ENCODE results near the gene ELMO1.

ELMO1 gene

GRCh38 chr7:36928718-36929117 lies 519.9 kb downstream of the ELMO1 start:
- no peak for DNase-seq

GRCh38 chr7:36928311-36928710 lies 520.4 kb downstream of the ELMO1 start:
- DNase-seq, result no peak

DNA sequence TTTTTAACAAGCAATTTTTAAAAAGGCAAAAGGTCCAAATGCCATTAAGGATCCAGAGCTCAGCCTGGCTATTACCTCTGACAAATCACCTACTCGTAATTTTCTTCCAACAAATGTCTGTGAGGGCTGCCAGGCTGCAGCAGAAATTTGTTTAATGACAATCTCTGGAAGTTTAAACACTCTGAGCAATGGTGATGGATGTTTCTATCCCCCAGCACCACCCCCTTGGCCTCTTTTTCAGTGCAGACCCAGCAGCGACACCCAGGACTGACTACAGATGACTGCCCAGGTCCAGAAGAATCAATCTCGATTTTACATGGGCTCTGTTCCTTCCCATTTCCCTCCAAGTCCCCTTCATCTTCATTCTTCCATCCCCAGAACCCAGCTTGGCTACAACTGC lies 523.0 kb downstream of the ELMO1 start:
- DNase-seq, result no peak

DNA sequence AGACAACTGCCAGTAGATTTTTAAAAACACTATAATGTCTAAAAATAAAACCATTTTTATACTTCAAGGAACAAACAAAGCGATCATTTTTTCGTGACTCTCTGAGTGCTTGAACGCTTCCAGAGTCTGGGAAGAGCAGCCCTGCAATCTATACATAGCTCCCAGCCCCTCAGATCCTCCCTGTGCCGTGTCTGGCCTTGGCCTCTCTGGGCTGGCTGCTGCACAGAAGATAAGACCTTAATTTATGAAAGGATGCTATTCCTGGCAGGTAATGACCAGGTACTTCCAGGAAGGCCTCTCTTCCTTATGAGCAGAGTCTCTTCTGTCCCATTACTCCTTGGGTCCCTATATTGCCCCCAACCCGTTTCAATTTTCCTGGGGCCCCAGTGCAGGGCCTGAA lies 523.5 kb downstream of the ELMO1 start:
- no peak for DNase-seq

- DNase-seq, result no peak
Measured at GRCh38 chr7:36923943-36924436, 524.7 kb downstream of the ELMO1 start.

- DNase-seq, result no peak
Measured at GRCh38 chr7:36923185-36923584, 525.5 kb downstream of the ELMO1 start.

DNA sequence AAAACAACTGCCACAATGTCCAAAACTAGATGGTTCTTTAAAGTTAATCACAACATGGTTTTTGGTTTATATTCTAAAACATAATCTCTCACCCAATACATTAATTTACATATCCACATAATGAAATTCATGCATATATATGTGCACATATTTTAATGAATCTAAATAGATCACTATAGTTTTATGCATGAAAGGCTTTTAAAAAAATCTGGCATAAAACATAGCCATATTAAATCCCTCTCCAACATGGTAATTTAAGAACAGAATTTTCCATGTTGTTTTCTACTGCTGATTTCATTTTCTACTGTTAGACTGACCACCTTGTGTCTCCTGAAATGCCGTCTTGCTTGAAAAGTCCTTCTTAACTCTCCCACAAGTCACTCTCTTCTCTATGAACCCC lies 528.2 kb downstream of the ELMO1 start:
- no peak for DNase-seq

GRCh38 chr7:36919738-36920137 lies 528.9 kb downstream of the ELMO1 start:
- DNase-seq, result no peak

DNA sequence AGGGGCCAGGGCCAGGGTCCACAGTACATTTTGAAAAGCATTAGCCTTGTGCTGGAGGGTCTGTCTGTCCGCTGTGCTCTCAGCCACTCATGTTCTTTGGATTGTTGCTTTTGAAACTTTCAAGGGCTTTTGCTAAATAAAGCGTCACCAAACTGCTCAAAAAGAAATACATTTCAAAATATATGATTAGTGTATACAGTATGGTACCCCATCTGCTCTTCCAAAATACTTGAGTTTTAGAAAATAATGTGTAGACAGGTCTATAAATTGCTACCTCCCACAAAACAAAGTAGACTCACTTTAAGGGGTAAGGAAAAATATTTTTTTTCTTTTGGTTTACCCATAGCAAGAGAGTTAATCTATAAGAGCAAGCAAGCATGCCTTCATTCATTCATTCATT lies 530.1 kb downstream of the ELMO1 start:
- no peak for DNase-seq

GRCh38 chr7:36916619-36917018 lies 532.0 kb downstream of the ELMO1 start:
- no peak for DNase-seq

DNA sequence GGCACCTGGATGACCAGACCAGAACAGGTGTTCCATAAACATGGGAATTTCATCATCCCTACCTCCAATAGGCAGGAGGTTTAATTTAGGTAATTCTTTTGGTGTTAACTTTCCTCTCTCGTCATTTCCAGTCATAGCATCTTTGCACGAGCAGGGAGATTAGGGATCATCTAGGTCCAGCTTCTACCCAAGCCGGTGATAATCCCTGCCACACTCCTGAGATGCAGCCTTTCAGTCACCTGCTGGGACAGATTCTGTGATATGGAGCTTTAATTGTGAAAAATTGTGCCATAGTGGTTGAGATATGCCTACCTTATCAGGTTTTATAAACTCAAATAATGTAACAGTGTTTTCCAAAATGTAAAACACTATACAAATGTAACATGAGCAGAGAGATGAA lies 532.5 kb downstream of the ELMO1 start:
- no peak for DNase-seq

- DNase-seq, result no peak
Measured at GRCh38 chr7:36911788-36912187, 536.9 kb downstream of the ELMO1 start.

DNA sequence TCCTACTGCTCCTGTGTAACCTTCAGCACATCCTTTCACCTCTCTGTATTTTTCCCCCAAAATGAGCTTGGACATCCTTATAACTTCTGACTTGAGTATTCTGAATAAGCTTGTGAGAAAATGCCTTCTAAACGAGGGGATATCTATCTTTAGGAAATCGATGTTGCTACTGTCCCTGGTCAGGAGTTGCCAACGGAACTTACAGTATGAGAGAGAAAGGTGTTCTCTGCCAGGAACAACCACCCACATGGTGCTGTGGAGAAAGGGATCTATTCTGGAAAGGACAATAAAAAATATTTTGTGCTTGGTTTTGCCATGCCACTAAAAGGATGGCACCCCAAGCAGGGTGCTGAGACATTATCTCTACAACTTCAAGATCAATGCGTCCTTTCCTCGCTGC lies 537.8 kb downstream of the ELMO1 start:
- DNase-seq, result no peak

- DNase-seq, result no peak
Measured at GRCh38 chr7:36910401-36910800, 538.3 kb downstream of the ELMO1 start.

GRCh38 chr7:36906956-36907635 lies 541.6 kb downstream of the ELMO1 start:
- DNase-seq, result no peak

DNA sequence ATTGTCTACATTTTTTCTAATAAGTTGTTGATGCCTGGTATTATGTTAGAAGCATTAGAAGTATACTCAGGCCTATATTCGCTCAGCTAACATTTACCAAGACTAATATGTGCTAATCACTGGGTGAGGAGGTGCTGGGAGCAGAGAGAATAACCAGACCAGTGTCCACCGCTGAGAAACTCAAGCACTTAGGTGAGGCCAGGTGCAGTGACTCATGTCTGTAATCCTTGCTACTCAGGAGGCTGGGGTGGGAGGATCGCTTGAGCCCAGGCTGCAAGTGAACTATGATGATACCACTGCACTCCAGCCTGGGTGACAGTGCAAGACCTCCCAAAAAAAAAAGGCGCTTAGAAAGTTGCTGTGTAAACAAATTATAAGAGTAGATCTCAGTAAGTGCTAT lies 542.2 kb downstream of the ELMO1 start:
- DNase-seq, result no peak

- DNase-seq, result no peak
Measured at GRCh38 chr7:36905841-36906240, 542.8 kb downstream of the ELMO1 start.

DNA sequence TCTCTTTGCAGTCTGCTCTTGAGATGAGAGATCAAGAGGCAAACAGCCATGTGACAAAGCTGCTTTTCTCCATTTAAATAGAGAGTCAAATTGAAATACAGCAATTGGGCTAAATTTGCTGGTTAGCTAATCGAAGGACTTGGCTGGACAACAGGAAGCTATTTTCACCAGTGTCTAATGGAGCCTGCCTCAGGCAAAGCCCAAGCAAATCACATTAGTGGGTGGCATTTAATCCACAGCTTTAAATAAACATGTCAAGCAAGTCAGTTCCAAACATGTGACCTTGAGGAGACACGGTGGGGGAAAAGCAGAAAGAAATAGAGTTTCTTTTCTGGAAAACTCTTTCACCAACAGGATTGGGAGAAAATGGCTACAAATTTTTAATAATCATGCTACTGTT lies 543.9 kb downstream of the ELMO1 start:
- no peak for DNase-seq

GRCh38 chr7:36904101-36904500 lies 544.6 kb downstream of the ELMO1 start:
- DNase-seq, result no peak

DNA sequence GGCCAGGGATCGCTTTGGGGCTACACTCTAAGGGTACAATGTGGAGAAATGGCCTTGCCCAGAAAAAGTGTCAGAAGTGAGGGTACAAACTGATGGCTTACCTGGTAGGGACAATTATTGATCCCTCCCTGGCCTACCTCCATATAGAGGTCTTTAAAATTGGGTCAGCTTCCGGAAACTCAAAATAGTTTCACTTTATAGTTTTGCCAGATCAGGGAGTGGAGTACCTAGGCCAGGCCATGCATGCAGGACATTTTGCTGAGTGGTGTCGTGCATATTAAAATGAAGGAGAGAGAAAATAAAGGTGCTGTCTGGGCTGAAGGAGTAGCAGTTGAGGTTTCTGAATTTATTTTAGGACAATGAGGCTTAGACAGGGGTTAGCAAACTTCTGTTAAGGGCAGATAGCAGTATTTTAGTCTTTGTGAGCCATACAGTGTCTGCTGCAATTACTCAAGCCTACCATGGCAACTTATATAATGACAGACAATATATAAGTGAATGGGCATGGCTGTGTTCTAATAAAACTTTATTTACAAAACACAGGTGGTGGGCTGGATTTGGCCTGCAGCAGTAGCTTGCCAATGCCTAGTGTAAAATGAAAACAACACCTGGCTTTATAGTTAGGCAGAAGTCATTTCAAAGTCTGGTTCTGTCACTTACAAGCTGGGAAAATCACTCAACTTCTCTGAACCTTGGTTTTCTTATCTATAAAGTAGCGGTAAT lies 547.5 kb downstream of the ELMO1 start:
- DNase-seq, result no peak

DNA sequence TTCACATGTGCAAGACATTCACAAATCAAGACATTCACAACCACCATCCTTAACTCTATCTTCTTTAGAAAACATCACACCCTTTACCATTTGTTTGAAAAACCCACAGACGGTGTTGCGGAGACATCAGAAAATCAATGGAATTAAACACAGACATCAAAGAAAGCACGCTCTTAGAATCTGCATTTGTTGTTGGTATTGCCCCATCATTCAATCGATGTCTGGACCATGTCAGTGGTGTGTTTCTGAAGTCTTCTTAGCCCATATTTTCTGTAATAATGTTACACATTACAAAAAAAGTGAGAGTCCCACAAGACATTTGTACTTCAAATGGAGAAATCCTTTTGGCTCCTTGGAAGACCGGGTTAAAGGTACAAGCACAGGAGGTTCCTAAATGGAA lies 550.5 kb downstream of the ELMO1 start:
- no peak for DNase-seq

DNA sequence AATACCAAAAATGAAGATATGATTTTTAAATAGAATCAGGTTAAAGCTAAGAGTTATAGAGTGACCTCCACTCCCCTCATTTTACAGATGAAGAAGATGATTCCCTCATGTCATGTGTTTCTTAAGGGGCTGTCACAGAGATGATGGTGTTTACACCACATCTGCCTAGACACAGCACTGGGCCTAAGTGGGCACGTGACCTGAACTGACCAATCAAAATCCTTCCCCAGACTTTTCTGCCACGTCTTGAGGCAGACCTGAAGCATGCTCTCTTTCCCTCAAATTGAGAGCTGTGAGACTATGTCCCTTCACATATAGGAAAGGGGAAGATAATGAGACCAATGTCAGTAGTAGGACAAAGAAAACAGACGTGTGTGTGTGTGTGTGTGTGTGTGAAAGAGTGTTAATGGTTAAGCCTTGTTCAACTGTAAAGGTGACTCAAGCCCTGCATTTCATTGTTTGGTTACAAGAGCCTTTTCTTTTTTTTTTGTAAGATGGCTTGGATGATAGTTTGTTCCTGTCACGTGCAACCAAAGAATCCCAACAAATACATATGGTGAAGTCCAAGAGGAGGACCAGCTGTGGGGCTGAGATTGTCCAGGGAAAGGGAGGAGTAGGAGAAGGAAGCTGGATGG lies 551.6 kb downstream of the ELMO1 start:
- no peak for DNase-seq

GRCh38 chr7:36896418-36896817 lies 552.2 kb downstream of the ELMO1 start:
- DNase-seq, result peak; percentile 30

DNA sequence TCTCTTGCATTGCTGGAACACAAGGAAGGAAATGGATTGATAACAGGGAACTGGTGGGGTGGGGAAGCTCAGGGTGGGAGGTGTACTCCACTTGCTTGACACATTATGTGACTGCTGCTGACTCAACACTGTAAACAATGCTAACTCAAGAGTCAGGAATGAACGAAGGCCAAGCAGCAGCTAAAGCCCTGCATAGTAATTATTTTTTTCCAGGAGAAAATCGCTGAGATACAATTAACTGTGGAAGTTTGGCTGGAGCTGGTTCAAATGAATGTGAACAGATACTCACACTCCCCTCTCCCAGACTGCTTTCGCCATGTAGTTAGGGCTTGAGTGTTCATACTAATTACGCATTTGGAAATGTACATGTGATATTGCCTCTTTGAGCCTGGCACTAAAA lies 553.5 kb downstream of the ELMO1 start:
- DNase-seq, result no peak
